Fibroblast of gingiva (primary cell): ENCODE measurements around the gene ADAMTS18.

Experiments
- DNase-seq: peaks from one replicate; pipeline ENCODE4 v3.0.0-alpha.2; 2011; ENCODE audit warnings: low read depth

Gene ADAMTS18

DNA sequence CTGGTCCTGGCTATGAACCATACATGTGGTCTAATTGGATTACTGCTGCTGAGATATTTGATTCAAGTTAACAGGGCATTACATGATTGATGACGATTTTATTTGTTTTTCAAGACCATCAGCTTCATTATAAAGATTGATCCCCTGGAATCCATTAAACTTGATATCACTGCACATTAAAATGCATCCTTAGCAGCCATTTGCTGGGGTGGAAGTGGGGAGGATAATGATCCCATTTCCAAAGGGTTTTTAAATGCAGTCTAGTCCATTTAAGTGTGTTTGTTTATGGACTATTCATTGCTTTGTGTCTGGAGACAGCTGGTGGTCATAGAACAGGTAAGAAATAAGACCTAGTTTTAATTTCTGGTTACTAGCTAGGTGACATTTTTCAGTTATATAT, 40.9 kb downstream of the ADAMTS18 start:
- no peak for DNase-seq

DNA sequence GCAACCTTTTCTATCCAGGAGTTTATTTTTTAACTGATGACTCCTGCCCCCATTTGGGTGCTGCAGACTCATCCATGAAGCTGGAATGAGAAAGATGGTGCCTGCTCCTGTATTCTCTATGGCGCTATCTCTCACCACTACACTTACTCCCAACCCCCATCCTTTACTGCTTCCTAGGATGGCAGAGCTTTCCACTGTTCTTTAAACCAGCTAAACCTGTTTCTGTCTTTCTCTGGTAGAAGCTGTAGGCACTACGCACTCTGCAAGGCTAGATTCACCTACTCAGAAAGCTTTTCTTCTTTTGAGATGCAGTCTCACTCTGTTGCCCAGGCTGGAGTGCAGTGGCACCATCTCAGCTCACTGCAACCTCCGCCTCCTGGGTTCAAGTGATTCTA, 47.0 kb downstream of the ADAMTS18 start:
- DNase-seq = no peak

DNA sequence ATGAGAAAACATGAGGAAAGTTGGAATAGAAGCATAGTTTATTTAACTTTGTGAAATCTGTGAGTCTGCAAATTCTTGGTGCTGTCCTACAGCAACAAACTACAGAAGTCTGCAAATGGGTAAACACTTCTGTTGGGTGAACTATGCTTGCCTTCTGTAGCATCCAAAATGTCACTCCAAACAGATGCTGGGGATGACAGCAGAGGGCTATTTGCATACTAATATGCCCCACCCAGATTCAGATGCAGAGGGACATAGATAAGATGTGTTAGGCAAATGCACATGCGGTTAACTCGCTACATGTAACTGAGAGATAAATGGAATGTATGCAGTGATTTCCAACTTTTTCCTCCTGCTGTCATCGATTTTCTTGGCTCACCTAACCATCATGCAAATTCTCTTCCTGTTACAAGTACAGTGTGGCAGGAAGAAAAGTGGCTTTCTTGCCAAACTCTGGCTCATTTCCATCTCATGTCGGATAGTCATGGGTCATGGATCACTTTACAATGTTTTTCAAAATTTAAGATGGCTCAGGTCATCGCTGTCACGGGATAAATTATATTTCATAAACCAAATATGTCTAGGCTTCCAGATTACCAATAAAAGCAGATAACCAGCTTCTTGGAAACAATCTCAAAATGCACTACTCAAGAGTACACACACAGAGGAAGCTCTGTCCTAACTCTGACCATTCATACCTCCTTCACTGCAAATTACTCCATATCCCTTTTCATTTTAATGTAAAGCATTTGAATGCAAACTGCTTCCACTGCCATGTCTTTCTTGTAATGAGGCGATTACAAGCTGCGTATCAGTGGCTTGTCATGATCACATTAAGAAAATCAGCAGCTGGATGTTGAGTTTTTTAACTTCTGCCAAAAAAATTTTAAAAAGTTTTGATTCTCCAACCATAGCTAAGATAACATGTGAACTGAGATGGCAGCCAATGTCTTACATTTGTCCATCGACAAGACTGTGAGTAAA, 47.7 kb downstream of the ADAMTS18 start:
- no peak for DNase-seq

DNA sequence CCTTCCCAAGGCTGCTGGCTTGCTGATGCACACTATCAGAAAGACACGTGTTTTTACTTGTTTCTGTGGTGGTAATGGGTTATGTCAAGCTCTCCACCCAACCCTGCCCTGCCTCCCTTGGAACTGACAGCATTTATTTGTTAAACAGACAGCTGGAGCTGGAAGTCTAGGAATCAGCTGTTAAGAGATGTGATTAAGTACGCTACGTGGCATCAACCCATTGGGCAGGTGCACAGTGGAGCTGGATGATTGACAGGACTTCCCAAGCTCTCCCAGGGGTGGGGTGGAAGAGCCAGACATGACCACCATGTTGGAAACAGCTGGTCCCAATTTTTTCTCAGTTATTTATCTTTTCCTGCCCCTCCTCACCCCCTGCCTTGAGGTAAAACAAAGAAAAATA, 49.4 kb downstream of the ADAMTS18 start:
- no peak for DNase-seq

DNA sequence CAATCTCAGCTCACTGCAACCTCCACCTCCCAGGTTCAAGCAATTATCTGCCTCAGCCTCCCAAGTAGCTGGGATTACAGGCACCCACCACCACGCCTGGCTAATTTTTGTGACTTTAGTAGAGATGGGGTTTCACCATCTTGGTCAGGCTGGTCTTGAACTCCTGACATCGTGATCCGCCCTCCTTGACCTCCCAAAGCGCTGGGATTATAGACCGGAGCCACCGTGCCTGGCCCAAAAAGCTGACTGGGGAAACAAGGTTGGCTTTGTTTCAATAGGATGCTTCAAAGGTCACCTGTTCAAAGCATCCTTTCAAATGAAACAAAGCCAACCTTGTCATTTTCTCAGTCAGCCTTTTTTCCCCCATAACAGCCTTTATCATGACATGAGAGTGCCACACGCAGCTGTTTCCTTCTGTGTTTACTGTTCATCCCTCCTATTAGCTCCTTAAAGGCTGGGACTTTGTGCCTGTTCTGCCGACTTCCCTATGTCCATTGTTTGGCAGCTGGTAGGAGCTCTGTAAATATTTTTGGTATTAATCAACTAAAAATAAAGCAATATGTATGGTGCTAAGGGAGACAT, 51.1 kb downstream of the ADAMTS18 start:
- DNase-seq = no peak

DNA sequence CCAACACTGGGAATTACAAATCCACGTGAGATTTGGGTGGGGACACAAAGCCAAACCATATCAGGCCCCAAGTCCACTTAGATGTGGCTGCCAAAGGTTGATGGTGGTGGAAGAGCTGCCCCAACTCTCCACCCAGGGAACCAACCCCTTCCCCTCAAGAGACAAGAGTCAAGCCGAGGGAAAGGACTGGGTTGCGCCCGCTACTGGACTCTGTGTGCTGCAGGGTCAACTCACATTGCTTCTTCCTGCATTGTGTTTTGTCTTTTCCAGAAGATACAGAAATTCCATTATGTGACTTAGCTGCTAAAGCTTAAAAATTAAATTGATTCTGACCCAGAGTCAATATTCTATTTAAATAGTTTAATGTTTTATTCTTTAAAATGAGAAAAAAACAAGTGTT, 58.5 kb downstream of the ADAMTS18 start:
- DNase-seq = no peak

DNA sequence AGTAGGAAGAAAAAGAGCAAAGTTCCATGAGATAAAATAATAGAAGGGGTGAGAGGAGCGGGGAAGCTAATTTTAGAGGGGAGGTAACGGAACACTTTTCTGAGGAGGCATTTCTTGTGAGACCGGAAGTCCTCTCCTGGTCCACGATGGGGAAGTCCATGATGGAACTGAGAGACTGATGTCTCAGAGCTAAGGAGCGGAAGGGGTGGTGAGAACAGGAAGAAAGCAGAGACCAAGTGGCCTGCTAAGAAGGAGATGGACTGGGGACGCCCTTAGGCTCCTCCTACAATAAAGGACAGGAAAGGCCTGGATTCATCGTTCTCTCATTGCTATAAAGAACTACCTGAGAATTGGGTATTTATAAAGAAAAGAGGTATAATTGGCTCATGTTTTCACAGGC, 59.4 kb downstream of the ADAMTS18 start:
- no peak for DNase-seq

DNA sequence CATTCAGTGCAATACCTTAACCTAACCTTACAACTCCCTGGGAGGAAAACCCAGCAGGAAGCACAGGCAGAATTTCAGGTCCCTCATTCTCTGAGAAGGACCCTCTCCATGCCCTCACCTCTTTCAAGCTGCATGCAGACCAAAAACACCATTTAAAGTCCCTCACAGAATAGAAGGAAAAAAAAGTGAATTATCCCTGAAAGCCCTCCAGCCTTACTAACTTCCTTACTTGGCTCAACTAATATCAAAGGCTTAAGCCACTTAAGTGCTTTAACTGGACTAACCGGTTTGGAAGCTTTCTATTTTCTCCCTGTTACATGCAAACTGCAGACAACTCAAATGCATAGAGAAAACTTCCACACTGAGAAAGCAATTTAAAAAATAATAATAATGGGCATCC, 60.5 kb downstream of the ADAMTS18 start:
- DNase-seq = no peak

DNA sequence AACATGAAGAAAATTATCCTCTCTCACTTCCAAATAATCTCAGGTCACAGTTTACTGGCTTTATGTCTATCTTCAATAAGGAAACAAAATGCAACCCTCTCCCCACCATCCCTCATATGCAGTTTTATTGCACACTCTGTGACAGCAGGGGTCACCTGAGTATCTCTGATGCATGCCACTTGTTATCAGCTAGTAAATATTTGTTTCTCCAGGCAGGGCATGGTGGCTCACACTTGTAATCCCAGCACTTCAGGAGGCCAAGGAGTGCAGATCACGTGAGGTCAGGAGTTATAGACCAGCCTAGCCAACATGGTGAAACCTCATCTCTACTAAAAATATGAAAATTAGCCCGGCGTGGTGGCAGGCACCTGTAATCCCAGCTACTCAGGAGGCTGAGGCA, 61.1 kb downstream of the ADAMTS18 start:
- no peak for DNase-seq

DNA sequence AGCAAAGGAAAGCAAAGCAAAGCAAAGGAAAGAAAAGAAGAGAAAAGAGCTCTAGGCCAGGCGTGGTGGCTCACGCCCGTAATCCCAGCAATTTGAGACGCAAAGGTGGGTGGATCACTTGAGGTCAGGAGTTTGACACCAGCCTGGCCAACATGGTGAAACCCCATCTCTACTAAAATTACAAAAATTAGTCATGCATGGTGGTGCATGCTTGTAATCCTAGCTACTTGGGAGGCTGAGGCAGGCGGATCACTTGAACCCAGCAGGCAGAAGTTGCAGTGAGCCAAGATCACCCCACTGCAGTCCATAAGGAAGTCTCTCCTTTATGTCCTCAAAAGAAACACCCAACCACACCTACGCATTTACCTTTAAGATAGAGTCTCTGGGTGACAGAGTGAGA, 70.1 kb downstream of the ADAMTS18 start:
- no peak for DNase-seq

DNA sequence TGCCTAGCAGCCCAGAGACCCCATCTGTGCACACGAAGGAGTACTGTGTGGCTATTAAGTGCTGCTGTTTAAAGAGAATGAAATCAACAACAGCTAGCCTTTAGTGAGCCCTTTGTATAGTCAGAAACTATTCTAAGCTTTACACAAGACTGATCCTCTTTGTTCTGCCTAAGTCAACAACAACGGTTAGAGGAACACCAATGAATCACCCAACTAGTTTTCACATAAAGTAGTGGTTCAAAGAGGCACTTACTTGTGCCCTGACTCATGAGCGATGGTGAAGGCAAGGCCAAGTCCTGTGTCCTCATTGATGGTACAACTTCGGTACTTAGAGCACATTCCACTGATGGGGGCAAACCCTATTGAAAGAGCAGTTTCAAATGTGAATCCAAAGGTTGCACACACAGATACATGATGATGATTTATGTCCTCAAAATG, 75.8 kb downstream of the ADAMTS18 start:
- DNase-seq = no peak

DNA sequence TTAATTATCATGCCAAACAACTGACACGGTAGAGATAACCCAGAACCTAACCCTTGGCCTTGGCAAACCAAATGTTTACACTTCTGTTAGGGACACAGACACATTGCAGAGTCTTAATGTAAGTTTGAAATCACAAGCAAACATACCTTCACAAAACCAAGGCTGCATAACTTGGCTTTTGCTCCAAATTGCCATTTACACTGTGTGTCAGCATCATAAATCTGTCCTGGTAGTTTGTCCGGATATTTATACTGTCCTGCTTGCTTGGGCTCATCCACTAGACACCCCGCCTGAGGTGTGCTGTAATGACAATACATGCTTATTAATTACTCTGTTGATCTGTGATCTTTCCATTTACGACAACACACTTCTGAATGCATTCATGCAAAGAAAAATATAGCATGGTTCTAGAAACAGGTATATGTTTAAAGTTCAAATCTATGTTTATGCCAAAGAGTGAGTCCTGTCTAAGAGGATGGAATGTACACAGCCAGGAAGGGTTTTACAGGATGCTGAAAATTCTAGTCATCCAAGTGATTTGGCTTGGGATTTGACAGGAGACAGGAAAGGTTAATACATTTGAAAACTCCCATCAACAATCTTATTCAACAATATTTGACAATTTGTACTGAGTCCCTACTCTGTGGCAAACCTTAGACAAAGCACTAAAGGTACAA, 81.1 kb downstream of the ADAMTS18 start:
- DNase-seq = no peak

DNA sequence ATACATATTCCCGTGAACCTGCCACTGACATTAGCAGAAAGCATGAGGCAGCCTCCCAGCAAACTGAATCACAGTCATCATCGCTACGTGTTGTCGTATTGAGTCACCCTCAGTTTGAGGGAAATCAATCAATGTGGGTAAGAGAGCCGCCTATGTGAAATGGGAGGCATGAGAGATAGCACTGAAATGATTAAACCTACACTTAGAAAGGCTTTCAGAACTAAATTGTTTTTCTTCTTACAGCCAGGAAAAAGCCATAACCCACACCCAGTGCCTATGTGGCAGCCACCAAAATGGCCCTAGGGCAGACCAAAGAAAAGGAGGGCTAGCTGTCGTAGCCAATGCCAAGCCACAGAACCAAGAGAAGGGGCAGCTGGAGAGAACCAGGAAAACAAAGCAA, 90.5 kb downstream of the ADAMTS18 start:
- DNase-seq = no peak

DNA sequence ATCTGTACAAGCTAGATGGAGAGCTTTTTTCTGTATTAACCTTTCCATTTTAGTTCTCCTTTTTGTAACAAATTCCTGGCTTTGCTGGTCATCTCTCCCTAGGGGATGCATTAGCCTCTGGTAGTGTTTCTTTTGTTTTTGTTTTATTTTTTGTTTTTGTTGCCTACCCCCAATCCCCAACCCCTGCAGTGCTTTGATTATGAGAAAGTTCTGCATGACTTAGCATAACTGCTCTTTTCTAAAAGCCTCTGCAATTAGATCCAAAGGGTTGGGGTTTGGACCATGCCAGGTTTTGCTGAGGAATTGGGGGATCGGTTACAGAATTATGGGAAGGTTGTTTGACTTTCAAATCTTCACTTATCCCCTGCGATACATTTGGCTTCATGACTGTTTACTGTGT, 98.2 kb downstream of the ADAMTS18 start:
- DNase-seq = peak; percentile 58

DNA sequence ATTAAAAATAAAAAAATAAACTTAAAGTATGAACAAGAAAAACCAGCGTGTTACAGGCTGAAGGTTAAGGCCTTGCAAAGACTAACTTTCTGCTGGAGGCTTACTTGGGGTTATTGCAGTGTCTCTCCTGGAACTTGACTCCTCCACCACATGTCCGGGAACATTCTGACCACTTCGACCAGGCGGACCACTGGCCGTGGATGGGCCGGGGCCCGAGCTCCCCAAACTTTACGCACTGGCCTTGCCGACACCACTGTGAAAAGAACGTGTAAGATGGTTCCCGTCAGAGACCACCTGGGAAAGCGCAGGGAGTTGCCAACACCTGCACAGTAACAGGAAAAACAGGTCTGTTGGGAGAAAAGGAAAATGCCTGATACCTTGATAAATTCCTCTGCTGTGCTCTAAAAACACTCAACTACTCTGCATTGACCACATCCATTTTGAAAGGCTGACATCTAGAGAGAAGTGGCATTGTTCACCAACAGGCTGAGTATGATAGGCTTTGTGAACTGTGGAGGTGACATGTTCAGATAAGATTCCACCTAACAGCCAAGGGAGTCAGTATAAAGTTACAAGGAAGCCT, 99.1 kb downstream of the ADAMTS18 start:
- DNase-seq = no peak

DNA sequence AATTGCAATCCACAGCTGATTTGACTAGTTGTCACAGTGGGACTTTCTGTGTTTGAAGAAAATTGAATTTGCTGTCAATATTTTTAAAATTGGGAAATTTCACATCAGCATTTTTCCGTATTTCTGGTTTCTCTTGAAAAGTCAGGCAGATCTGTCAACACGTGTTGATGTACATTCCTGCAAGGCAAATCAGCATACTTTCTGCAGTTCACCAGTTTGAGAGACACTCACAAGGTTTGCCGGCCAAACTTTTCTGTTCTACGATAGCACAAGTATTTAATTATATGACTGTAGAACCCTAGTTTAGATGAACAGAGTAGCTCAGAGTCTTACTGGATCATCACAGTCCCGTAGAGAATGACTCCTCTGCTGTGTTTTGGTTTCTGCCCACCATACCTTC, 102.0 kb downstream of the ADAMTS18 start:
- no peak for DNase-seq

DNA sequence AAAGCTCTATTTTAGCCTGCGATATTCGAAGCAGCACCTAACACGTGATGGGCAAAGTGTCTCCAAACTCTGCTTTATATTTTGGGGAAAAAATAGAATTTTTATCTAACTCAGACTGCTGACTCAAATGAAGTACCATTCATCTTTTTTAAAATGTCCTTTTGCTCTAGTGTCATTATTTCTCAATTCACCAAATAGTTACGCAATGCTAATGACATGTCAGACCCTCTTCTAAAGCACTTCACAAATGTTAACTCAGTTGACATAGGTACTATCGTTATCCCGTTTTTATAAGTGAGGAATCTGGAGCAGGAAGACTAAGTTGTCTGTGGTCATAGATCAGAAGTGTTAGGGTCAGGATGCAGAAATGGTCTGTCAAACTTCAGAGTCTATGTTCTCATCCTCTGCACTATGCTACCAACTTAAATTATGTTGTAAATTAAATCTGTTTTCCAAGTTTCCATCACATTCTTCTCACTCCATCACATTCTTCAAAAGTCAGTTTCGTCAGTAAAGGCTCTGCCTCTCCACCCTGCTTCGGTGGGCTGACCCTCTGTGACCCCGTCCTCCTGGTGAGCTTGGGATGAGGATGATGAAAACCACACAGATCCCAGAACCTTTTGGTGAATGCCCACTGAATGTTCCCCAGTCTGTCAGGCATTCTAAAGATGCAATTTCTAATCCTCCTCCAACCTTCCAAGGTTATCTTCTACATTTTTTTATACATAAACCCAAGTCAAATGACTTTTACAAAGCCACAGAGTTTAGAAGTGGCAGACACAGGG, 102.8 kb downstream of the ADAMTS18 start:
- DNase-seq = no peak

DNA sequence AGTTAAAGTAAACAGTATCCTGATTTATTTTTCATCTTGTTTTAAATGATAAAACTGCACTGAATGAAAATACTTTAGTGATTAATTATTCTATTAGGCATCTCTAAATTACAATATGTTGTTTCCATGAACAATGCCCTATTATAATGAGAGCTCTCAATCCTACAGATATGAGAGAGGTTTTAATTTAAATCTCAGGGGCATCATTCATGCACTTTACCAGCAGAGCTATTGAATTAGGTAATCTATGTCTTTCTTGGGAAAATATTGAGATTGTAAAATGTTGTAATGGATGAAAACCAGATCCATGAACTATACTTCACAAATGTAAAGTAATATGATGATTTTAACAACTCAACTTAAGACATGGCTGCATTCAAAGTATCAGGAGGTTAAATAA, 103.8 kb downstream of the ADAMTS18 start:
- no peak for DNase-seq

DNA sequence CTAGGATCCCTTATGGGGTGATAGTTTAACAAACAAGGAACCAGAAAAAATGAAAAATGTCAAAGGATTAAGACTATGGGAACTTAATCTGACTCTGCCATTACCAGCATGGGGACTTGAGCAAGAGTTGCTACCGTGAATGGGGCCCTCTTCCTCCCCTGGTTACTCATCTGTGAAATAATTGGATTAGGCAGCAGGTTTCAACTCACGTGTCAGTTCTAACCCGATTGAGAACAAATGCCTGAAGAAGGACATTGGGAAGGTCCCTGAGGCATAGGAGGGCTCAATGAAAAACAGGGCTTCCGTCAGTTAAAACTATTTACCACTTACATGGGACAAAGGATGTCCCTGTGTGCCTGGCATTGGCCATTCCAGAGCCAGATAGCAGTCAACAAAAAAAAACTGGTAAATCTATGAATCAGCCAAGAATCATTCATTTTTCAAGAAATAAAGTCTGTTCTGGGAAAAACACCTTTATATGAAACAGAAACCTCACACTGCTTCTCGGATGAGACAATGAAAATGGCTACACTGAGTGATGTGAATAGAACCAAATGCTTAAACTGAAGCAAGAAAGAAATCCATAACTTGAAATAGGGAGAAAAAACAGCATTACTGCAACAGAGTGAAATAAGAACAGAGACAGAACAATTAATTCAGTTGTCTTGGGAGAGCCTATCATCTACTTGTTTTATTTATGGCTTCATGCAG, 104.3 kb downstream of the ADAMTS18 start:
- DNase-seq = no peak

DNA sequence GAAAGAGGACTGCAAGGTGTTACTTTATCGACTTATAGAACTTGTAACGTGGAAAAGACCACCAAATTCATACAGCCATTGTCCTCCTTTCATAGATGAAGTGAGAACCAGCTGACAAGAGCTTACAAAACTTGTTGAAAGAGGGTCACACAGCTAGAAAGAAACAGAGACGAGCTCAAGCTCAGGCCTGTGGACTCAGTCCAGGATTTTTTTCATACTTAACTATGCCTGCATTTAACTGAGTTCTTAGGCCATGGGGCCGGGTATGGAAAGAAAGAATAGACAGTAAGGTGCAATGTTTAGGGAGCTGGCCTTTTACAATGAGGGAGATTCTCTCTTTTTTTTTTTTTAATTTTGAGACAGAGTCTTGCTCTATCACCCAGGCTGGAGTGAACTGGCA, 106.1 kb downstream of the ADAMTS18 start:
- DNase-seq = no peak

DNA sequence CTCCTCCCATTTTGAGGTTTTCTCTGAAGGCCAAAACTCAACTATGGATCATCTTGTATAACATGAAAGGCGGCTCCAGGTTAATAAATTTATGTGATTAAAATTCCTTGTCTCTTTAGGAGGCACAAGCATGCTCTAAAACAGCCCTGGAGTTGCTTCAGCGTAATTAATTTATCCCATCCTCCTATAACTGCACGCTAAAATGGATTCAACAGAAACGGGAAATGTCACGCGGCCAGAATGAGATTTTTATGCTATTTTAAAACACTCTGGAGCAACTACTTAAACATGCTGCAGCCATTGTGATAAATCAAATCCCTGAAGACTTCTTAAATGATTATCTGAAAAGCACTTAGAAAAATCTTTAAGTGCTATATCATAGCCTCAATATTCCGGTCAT, 106.6 kb downstream of the ADAMTS18 start:
- no peak for DNase-seq
